GM23338 (cell line): ENCODE measurements around the gene SLC30A7. TPM values are rescaled to one million over a fixed set of nuclear protein-coding genes. Genes with fewer than 3 reads are reported as not detected.

ENCODE experiments used
- ATAC-seq: fragments of 200-7000 bp; cut with Tn5 transposase; 3 replicates; pipeline ENCODE4 v1.9.1; 2020
- DNase-seq: peaks from one replicate; pipeline ENCODE4 v3.0.0-alpha.2; 2015; ENCODE audit warnings: low spot score
- H2AFZ ChIP-seq: fragments of 200-600 bp; sonication (generic); 2 replicates; pipeline ENCODE4 v1.8.0; 2016; ENCODE audit warnings: antibody characterized with exemption, mild to moderate bottlenecking, moderate library complexity
- H3F3A ChIP-seq: fragments of 200-600 bp; sonication (generic); replicated peaks from 2 replicates; pipeline ENCODE4 v1.8.0; 2017; ENCODE audit warnings: antibody characterized with exemption, mixed run types, low read depth
- H3K27ac ChIP-seq: fragments of 200-600 bp; sonication (generic); 2 replicates; pipeline ENCODE4 v1.6.1; 2016; ENCODE audit warnings: low read depth
- H3K27me3 ChIP-seq: fragments of 200-600 bp; sonication (generic); 2 replicates; pipeline ENCODE4 v1.8.0; 2016; ENCODE audit warnings: mild to moderate bottlenecking, mixed run types, moderate library complexity; ENCODE audit not compliant: insufficient read depth
- H3K36me3 ChIP-seq: fragments of 200-600 bp; sonication (generic); 2 replicates; pipeline ENCODE4 v1.8.0; 2016; ENCODE audit warnings: mild to moderate bottlenecking; ENCODE audit not compliant: insufficient read depth
- H3K4me1 ChIP-seq: fragments of 200-600 bp; sonication (generic); 2 replicates; pipeline ENCODE4 v1.8.0; 2016; ENCODE audit warnings: mild to moderate bottlenecking, moderate library complexity; ENCODE audit not compliant: insufficient read depth
- H3K4me2 ChIP-seq: fragments of 200-600 bp; sonication (generic); 2 replicates; pipeline ENCODE4 v1.7.1; 2017; ENCODE audit warnings: mixed run types
- H3K4me3 ChIP-seq: fragments of 200-600 bp; sonication (generic); 2 replicates; pipeline ENCODE4 v1.6.1; 2016; ENCODE audit warnings: mixed run types
- H3K79me2 ChIP-seq: fragments of 200-600 bp; sonication (generic); replicated peaks from 2 replicates; pipeline ENCODE4 v1.8.0; 2017; ENCODE audit warnings: mild to moderate bottlenecking; ENCODE audit not compliant: insufficient read depth
- H3K9me2 ChIP-seq: fragments of 200-600 bp; sonication (generic); 2 replicates; pipeline ENCODE4 v1.8.0; 2017; ENCODE audit not compliant: insufficient read depth
- H4K20me1 ChIP-seq: fragments of 200-600 bp; sonication (generic); replicated peaks from 2 replicates; pipeline ENCODE4 v1.8.0; 2017; ENCODE audit warnings: mild to moderate bottlenecking; ENCODE audit not compliant: insufficient read depth
- H3K27ac Mint-ChIP-seq: 2 replicates; pipeline ENCODE4 v1.8.0; 2020; ENCODE audit warnings: inconsistent platforms, mild to moderate bottlenecking, moderate library complexity, mixed read lengths
- H3K27me3 Mint-ChIP-seq: 3 replicates; pipeline ENCODE4 v1.8.0; 2022; ENCODE audit warnings: low read depth, mild to moderate bottlenecking, moderate library complexity, mixed read lengths, inconsistent platforms; ENCODE audit not compliant: insufficient read depth, poor library complexity
- H3K36me3 Mint-ChIP-seq: 3 replicates; pipeline ENCODE4 v1.8.0; 2021; ENCODE audit warnings: low read depth, mild to moderate bottlenecking, inconsistent platforms, moderate library complexity, mixed read lengths
- H3K4me1 Mint-ChIP-seq: 3 replicates; pipeline ENCODE4 v1.8.0; 2020; ENCODE audit warnings: mild to moderate bottlenecking, inconsistent platforms, mixed read lengths
- H3K4me3 Mint-ChIP-seq: 3 replicates; pipeline ENCODE4 v1.8.0; 2021; ENCODE audit warnings: moderate library complexity, mild to moderate bottlenecking, inconsistent platforms, mixed read lengths
- H3K9me3 Mint-ChIP-seq: 3 replicates; pipeline ENCODE4 v1.8.0; 2020; ENCODE audit warnings: moderate library complexity, mild to moderate bottlenecking, inconsistent platforms, mixed read lengths
- CREB1 ChIP-seq: fragments of 250-450 bp; sonication (Bioruptor Pico); IDR thresholded peaks from 2 replicates; pipeline ENCODE4 v1.5.0; 2020; ENCODE audit warnings: low read depth, mild to moderate bottlenecking, moderate library complexity
- EZH2 ChIP-seq: fragments of 200-600 bp; sonication (generic); IDR thresholded peaks from one replicate; pipeline ENCODE4 v1.8.0; 2017; ENCODE audit warnings: antibody characterized with exemption, mild to moderate bottlenecking, low read depth; ENCODE audit not compliant: unreplicated experiment
- EZH2phosphoT487 ChIP-seq: fragments of 200-600 bp; sonication (generic); IDR thresholded peaks from one replicate; pipeline ENCODE4 v1.8.1; 2018; ENCODE audit warnings: antibody characterized with exemption; ENCODE audit not compliant: unreplicated experiment
- JUNB ChIP-seq: IDR thresholded peaks from one replicate; pipeline ENCODE4 v1.6.1; 2016; ENCODE audit warnings: antibody characterized with exemption; ENCODE audit not compliant: unreplicated experiment
- NANOG ChIP-seq: IDR thresholded peaks from 2 replicates; pipeline ENCODE4 v1.6.1; 2016; ENCODE audit warnings: antibody characterized with exemption, borderline replicate concordance
- POLR2AphosphoS5 ChIP-seq: IDR thresholded peaks from 2 replicates; pipeline ENCODE4 v1.6.1; 2016; ENCODE audit warnings: antibody characterized with exemption, low read depth
- STAT1 ChIP-seq: IDR thresholded peaks from one replicate; pipeline ENCODE4 v1.6.1; 2016; ENCODE audit warnings: antibody characterized with exemption; ENCODE audit not compliant: unreplicated experiment
- ZNF114 ChIP-seq: fragments of 250-450 bp; sonication (Bioruptor Pico); IDR thresholded peaks from 2 replicates; pipeline ENCODE4 v1.5.0; 2020; ENCODE audit warnings: mild to moderate bottlenecking, moderate library complexity
- ZNF331 ChIP-seq: fragments of 250-450 bp; sonication (Bioruptor Pico); IDR thresholded peaks from 2 replicates; pipeline ENCODE4 v1.5.0; 2020; ENCODE audit warnings: low read depth, mild to moderate bottlenecking, moderate library complexity
- polyA plus RNA-seq: library from polyadenylated mRNA; unstranded; fragments of >200 nt; fragmentation: Nextera tagmentation; extraction: Ambion mirVana; gene quantifications from 2 replicates; pipeline ENCODE4 v1.2.1, GENCODE V29; 2016
- total RNA-seq: library from RNA; depleted of rRNA; stranded (reverse); fragments of >200 nt; shearing (Covaris generic); gene quantifications from 2 replicates; pipeline ENCODE4 v1.2.3, GENCODE V29; 2014
- TF ChIP-seq, protein P1 (sequence below), 2 experiments: fragments of 200-600 bp in 1 of 2; sonication (generic) in 1 of 2; conservative IDR thresholded peaks; 2 replicates each; pipeline versions ENCODE4 v1.5.1 to v1.6.1; 2016 to 2017; ENCODE audit warnings: antibody characterized with exemption in 2 of 2, low read depth in 2 of 2, mild to moderate bottlenecking in 2 of 2, moderate library complexity in 1 of 2
- TF ChIP-seq, protein P2 (sequence below): fragments of 250-450 bp; sonication (Bioruptor Pico); IDR thresholded peaks from 2 replicates; pipeline ENCODE4 v1.5.0; 2020; ENCODE audit warnings: mild to moderate bottlenecking, moderate library complexity
- TF ChIP-seq, protein P3 (sequence below): IDR thresholded peaks from one replicate; pipeline ENCODE4 v1.6.1; 2018; ENCODE audit warnings: antibody characterized with exemption; ENCODE audit not compliant: unreplicated experiment
- TF ChIP-seq, protein P4 (sequence below): IDR thresholded peaks from 2 replicates; pipeline ENCODE4 v1.6.1; 2016; ENCODE audit warnings: antibody characterized with exemption

SLC30A7 gene
- total and polyA plus RNA-seq, 2 experiments from 2014 or later: 9.8 to 25.1 TPM

DNA sequence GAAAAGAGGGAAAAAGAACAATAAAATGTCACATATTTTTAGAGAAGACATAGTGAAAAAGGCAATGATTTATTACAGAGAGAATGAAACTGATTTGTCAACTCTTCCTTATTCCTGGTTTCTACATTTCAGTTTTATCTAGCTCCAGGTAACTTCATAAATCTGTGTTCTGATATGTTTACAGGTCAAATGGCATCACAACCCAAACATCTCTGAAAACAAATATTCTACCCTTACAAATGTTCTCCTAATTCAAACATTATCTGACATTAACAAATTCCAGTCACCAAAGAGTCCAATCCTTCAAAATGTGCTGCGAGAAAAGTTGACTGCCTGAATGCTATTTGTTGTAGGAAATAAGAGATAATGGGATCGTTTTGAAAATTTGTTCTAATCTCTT lies 21.5 kb upstream of the SLC30A7 start:
- peaks cover 4% of the 10 kb centered on the region; the same call in 1 of the 2 replicates for H4K20me1 ChIP-seq
- DNase-seq: no peak

More for the DNA sequence above, 21.5 kb upstream of the SLC30A7 start:
- H3K79me2 ChIP-seq: no peaks in the 10 kb centered on the region
- peaks cover 3% of the 10 kb centered on the region; the same call in 2 of the 3 replicates for H3K4me1 Mint-ChIP-seq
- H2AFZ ChIP-seq: no peak overlapping the region
- H3F3A ChIP-seq: no peaks in the 10 kb centered on the region
- no peak overlapping the region for H3K4me3 Mint-ChIP-seq
- H3K4me1 ChIP-seq: peaks cover 8% of the 10 kb centered on the region; the same call in 1 of the 2 replicates
- H3K9me3 Mint-ChIP-seq: no peaks in the 10 kb centered on the region
- no peaks in the 10 kb centered on the region; the same call in 1 of the 3 replicates for H3K36me3 Mint-ChIP-seq
- TF ChIP-seq JUNB (no peak), EZH2phosphoT487 (no peak), POLR2AphosphoS5 (no peak), STAT1 (no peak), ZNF114 (CRISPR knock-in tag) (no peak), ZNF331 (CRISPR knock-in tag) (no peak), CREB1 (no peak), EZH2 (no peak), NANOG (no peak)
- TF ChIP-seq, protein P1, sequence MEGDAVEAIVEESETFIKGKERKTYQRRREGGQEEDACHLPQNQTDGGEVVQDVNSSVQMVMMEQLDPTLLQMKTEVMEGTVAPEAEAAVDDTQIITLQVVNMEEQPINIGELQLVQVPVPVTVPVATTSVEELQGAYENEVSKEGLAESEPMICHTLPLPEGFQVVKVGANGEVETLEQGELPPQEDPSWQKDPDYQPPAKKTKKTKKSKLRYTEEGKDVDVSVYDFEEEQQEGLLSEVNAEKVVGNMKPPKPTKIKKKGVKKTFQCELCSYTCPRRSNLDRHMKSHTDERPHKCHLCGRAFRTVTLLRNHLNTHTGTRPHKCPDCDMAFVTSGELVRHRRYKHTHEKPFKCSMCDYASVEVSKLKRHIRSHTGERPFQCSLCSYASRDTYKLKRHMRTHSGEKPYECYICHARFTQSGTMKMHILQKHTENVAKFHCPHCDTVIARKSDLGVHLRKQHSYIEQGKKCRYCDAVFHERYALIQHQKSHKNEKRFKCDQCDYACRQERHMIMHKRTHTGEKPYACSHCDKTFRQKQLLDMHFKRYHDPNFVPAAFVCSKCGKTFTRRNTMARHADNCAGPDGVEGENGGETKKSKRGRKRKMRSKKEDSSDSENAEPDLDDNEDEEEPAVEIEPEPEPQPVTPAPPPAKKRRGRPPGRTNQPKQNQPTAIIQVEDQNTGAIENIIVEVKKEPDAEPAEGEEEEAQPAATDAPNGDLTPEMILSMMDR (conservative IDR thresholded peaks at IDR 0.05; ENCODE audit: low read depth in 2 of 2): no peak
- TF ChIP-seq, protein P2, sequence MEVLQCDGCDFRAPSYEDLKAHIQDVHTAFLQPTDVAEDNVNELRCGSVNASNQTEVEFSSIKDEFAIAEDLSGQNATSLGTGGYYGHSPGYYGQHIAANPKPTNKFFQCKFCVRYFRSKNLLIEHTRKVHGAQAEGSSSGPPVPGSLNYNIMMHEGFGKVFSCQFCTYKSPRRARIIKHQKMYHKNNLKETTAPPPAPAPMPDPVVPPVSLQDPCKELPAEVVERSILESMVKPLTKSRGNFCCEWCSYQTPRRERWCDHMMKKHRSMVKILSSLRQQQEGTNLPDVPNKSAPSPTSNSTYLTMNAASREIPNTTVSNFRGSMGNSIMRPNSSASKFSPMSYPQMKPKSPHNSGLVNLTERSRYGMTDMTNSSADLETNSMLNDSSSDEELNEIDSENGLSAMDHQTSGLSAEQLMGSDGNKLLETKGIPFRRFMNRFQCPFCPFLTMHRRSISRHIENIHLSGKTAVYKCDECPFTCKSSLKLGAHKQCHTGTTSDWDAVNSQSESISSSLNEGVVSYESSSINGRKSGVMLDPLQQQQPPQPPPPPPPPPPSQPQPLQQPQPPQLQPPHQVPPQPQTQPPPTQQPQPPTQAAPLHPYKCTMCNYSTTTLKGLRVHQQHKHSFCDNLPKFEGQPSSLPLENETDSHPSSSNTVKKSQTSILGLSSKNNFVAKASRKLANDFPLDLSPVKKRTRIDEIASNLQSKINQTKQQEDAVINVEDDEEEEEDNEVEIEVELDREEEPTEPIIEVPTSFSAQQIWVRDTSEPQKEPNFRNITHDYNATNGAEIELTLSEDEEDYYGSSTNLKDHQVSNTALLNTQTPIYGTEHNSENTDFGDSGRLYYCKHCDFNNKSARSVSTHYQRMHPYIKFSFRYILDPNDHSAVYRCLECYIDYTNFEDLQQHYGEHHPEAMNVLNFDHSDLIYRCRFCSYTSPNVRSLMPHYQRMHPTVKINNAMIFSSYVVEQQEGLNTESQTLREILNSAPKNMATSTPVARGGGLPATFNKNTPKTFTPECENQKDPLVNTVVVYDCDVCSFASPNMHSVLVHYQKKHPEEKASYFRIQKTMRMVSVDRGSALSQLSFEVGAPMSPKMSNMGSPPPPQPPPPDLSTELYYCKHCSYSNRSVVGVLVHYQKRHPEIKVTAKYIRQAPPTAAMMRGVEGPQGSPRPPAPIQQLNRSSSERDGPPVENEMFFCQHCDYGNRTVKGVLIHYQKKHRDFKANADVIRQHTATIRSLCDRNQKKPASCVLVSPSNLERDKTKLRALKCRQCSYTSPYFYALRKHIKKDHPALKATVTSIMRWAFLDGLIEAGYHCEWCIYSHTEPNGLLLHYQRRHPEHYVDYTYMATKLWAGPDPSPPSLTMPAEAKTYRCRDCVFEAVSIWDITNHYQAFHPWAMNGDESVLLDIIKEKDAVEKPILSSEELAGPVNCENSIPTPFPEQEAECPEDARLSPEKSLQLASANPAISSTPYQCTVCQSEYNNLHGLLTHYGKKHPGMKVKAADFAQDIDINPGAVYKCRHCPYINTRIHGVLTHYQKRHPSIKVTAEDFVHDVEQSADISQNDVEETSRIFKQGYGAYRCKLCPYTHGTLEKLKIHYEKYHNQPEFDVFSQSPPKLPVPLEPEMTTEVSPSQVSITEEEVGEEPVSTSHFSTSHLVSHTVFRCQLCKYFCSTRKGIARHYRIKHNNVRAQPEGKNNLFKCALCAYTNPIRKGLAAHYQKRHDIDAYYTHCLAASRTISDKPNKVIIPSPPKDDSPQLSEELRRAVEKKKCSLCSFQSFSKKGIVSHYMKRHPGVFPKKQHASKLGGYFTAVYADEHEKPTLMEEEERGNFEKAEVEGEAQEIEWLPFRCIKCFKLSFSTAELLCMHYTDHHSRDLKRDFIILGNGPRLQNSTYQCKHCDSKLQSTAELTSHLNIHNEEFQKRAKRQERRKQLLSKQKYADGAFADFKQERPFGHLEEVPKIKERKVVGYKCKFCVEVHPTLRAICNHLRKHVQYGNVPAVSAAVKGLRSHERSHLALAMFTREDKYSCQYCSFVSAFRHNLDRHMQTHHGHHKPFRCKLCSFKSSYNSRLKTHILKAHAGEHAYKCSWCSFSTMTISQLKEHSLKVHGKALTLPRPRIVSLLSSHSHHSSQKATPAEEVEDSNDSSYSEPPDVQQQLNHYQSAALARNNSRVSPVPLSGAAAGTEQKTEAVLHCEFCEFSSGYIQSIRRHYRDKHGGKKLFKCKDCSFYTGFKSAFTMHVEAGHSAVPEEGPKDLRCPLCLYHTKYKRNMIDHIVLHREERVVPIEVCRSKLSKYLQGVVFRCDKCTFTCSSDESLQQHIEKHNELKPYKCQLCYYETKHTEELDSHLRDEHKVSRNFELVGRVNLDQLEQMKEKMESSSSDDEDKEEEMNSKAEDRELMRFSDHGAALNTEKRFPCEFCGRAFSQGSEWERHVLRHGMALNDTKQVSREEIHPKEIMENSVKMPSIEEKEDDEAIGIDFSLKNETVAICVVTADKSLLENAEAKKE (CRISPR knock-in tag): no peak
- TF ChIP-seq, protein P3, sequence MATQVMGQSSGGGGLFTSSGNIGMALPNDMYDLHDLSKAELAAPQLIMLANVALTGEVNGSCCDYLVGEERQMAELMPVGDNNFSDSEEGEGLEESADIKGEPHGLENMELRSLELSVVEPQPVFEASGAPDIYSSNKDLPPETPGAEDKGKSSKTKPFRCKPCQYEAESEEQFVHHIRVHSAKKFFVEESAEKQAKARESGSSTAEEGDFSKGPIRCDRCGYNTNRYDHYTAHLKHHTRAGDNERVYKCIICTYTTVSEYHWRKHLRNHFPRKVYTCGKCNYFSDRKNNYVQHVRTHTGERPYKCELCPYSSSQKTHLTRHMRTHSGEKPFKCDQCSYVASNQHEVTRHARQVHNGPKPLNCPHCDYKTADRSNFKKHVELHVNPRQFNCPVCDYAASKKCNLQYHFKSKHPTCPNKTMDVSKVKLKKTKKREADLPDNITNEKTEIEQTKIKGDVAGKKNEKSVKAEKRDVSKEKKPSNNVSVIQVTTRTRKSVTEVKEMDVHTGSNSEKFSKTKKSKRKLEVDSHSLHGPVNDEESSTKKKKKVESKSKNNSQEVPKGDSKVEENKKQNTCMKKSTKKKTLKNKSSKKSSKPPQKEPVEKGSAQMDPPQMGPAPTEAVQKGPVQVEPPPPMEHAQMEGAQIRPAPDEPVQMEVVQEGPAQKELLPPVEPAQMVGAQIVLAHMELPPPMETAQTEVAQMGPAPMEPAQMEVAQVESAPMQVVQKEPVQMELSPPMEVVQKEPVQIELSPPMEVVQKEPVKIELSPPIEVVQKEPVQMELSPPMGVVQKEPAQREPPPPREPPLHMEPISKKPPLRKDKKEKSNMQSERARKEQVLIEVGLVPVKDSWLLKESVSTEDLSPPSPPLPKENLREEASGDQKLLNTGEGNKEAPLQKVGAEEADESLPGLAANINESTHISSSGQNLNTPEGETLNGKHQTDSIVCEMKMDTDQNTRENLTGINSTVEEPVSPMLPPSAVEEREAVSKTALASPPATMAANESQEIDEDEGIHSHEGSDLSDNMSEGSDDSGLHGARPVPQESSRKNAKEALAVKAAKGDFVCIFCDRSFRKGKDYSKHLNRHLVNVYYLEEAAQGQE: no peak
- TF ChIP-seq, protein P4, sequence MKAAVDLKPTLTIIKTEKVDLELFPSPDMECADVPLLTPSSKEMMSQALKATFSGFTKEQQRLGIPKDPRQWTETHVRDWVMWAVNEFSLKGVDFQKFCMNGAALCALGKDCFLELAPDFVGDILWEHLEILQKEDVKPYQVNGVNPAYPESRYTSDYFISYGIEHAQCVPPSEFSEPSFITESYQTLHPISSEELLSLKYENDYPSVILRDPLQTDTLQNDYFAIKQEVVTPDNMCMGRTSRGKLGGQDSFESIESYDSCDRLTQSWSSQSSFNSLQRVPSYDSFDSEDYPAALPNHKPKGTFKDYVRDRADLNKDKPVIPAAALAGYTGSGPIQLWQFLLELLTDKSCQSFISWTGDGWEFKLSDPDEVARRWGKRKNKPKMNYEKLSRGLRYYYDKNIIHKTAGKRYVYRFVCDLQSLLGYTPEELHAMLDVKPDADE: no peak
- no peak overlapping the region for H3K27ac Mint-ChIP-seq
- no peak overlapping the region for H3K4me3 ChIP-seq
- peaks cover 10% of the 10 kb centered on the region; the same call in 1 of the 2 replicates for H3K36me3 ChIP-seq
- no peaks in the 10 kb centered on the region for H3K27me3 Mint-ChIP-seq
- no peaks in the 10 kb centered on the region for H3K27me3 ChIP-seq
- no peak for ATAC-seq
- H3K27ac ChIP-seq: no peak overlapping the region
- no peak overlapping the region for H3K4me2 ChIP-seq
- H3K9me2 ChIP-seq: no peaks in the 10 kb centered on the region
